Adipose tissue (tissue), 3 donors: Measurements from ENCODE around the gene FAM120A. TPM values are rescaled to one million over a fixed set of nuclear protein-coding genes. Genes with fewer than 3 reads are reported as not detected.

ENCODE experiments used
- H3K27ac ChIP-seq: one replicate; pipeline ENCODE4 v1.5.1; 2013; ENCODE audit warnings: low read depth, low read length
- WGBS, 3 donors: extraction: QIAGEN DNeasy Blood & Tissue Kit; methylation state at CpG; one replicate each; pipeline ENCODE4 v1.1.7; 2013; 5-methylcytosine and 5-hydroxymethylcytosine counted together
- polyA plus RNA-seq, 3 donors: library from polyadenylated mRNA; stranded (reverse); fragments of 200-250 nt; gene quantifications; one replicate each; pipeline ENCODE4 v1.2.3, GENCODE V29; 2013
- donor health status: healthy with polysubstance abuse.
- donor health status: Bipolar disorder and iron deficiency.
- donor health status: healthy.

FAM120A gene
- polyA plus RNA-seq, 3 donors, result 38.4 to 60.1 (median 53.3) TPM

DNA sequence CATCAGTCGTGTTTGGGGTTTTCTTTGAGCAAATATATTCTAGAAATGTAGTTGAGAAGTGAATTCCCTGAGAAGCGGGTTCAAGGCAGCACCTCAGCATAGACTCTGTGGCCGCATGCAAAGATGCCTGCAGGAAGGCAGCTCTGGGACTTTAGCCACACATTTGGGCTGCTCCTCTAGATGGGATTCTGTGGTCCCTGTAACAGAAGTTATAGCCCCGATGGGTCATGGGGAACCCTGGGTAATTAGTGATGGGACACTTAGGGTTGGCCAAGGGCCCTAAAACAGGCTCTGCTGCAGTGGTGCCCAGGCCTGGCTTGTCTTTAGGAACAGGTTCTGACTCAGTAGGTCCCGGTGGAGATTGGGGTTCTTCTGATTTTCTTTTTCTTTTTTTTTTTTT is 161.7 kb downstream of the FAM120A start:
- 91 to 94% (median 92%) methylated on average over 5 of the region's 5 CpGs for WGBS, 3 donors
- no peak overlapping the region for H3K27ac ChIP-seq

DNA sequence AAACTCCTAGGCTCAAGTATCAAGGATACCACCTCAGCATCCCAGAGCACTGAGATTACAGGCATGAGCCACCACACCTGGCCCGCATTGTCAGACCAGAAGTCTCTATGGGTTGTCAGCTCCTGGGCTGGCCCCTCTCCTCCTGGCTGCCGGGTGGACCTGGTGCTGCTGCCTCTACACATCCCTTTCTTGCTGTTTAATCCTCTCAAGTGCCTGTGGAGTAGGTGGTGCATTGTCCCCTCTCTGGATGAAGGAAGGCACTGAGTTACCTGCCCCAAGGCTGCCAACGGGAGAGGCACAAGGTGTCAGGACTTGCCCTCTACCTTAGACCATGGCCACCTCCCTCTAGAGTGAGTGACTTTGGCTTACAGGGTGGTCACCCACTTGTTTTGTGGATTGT is 162.3 kb downstream of the FAM120A start:
- WGBS, 3 donors, result 56 to 97% (median 60%) methylated on average over 3 of the region's 3 CpGs
- H3K27ac ChIP-seq, result no peak overlapping the region

DNA sequence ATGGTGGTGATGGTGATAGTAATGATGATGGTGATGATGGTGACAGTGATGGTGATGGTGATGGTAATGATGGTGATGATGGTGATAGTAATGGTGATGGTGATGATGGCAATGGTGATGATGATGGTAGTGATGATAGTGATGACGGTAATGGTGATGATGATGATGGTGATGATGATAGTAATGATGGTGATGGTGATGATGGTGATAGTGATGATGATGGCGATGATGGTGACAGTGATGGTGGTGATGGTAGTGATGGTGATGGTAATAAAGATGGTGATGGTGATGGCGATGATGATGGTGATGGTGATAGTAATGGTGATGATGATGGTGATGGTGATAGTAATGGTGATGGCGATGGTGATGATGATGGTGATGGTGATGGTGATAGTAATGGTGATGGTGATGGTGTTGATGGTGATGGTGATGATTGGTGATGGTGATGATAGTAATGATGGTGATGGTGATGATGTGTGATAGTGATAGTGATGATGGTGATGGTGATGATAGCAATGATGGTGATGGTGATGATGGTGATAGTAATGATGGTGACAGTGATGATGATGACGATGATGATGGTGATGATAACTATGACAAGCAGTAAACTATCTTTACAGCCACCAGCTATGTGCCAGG is 163.5 kb downstream of the FAM120A start:
- H3K27ac ChIP-seq, result no peak overlapping the region
- WGBS, 3 donors, result 81 to 90% (median 86%) methylated on average over 5 of the region's 5 CpGs

Other genes with a start within 250 kb of the FAM120A start
- gene FAM120AOS, start 1.9 kb downstream of the FAM120A start, polyA plus RNA-seq, result 10 to 100 TPM; 21.2 to 44.8 (median 44.7) TPM
- gene PHF2, start 124.9 kb downstream of the FAM120A start, polyA plus RNA-seq, result 10 to 100 TPM in 2 of 3 donors, 1 to 10 TPM in 1; 9.5 to 25.1 (median 17.6) TPM